HEK293T (cell line): ENCODE measurements around the gene IL1RL1.

ENCODE experiments used
- BHLHE40 ChIP-seq: fragments of 450-650 bp; IDR thresholded peaks from 2 replicates; pipeline ENCODE4 v1.6.1; 2016; ENCODE audit warnings: mild to moderate bottlenecking, moderate library complexity, borderline replicate concordance
- ELF4 ChIP-seq: fragments of 450-650 bp; IDR thresholded peaks from 2 replicates; pipeline ENCODE4 v1.6.1; 2017; ENCODE audit warnings: antibody characterized with exemption
- FOXA1 ChIP-seq: fragments of 450-650 bp; IDR thresholded peaks from 2 replicates; pipeline ENCODE4 v1.6.1; 2016; ENCODE audit warnings: mild to moderate bottlenecking
- FOXK2 ChIP-seq: fragments of 450-650 bp; IDR thresholded peaks from 2 replicates; pipeline ENCODE4 v1.6.1; 2016; ENCODE audit warnings: mild to moderate bottlenecking
- FOXM1 ChIP-seq: fragments of 450-650 bp; IDR thresholded peaks from 2 replicates; pipeline ENCODE4 v1.6.1; 2017; ENCODE audit warnings: mild to moderate bottlenecking, borderline replicate concordance
- L3MBTL2 ChIP-seq: fragments of 450-650 bp; conservative IDR thresholded peaks from 2 replicates; pipeline ENCODE4 v1.6.1; 2016; ENCODE audit warnings: mild to moderate bottlenecking
- LEF1 ChIP-seq: fragments of 450-650 bp; IDR thresholded peaks from 2 replicates; pipeline ENCODE4 v1.6.1; 2017; ENCODE audit warnings: mild to moderate bottlenecking, borderline replicate concordance
- NFRKB ChIP-seq: fragments of 450-650 bp; IDR thresholded peaks from 2 replicates; pipeline ENCODE4 v1.6.1; 2016; ENCODE audit warnings: mild to moderate bottlenecking, moderate library complexity
- PKNOX1 ChIP-seq: fragments of 450-650 bp; IDR thresholded peaks from 2 replicates; pipeline ENCODE4 v1.6.1; 2016
- SP1 ChIP-seq: fragments of 450-650 bp; IDR thresholded peaks from 2 replicates; pipeline ENCODE4 v1.6.1; 2017
- SUZ12 ChIP-seq: fragments of 450-650 bp; IDR thresholded peaks from 2 replicates; pipeline ENCODE4 v1.6.1; 2016; ENCODE audit warnings: mild to moderate bottlenecking
- ZNF384 ChIP-seq: fragments of 450-650 bp; IDR thresholded peaks from 2 replicates; pipeline ENCODE4 v1.6.1; 2016

GRCh38 chr2:102266204-102266603 is 45.2 kb upstream of the IL1RL1 start:
- TF ChIP-seq SP1 (no peak), FOXM1 (no peak), SUZ12 (no peak), FOXA1 (no peak), FOXK2 (no peak), ELF4 (no peak), NFRKB (no peak), BHLHE40 (no peak), ZNF384 (no peak), PKNOX1 (no peak), L3MBTL2 (no peak), LEF1 (no peak)
